Measurements from ENCODE around the gene RBMS1. TPM values are rescaled to one million over a fixed set of nuclear protein-coding genes. Genes with fewer than 3 reads are reported as not detected.
"Not testable (repeated sequence)": the region's sequence is repeated elsewhere in the genome, so short reads cannot be mapped to it uniquely, and the experiment has no call there.

Gene RBMS1
- total RNA-seq, 1 experiment from 2014 or later = 111 TPM

- peak in 1 of 2 experiments; percentile 37 for DNase-seq (ENCODE audit: low read depth in 1 of 2, low spot score in 2 of 2)
- Histone ChIP-seq H3K36me3 (peaks cover 22% of the 10 kb centered on the region), H3K27ac (peak overlapping the region; percentile 97), H3K4me3 (peak overlapping the region; percentile 85), H3K4me1 (replicated peaks) (peaks cover 36% of the 10 kb centered on the region), H3K9me3 (replicated peaks) (no peaks in the 10 kb centered on the region), H3K27me3 (replicated peaks) (no peaks in the 10 kb centered on the region)
Measured at GRCh38 chr2:160490733-160491685, 2.6 kb downstream of the RBMS1 start.

- Histone ChIP-seq H3K36me3 (peaks cover 22% of the 10 kb centered on the region), H3K9me3 (replicated peaks) (no peaks in the 10 kb centered on the region), H3K27ac (no peak overlapping the region), H3K4me3 (no peak overlapping the region), H3K4me1 (replicated peaks) (peaks cover 30% of the 10 kb centered on the region), H3K27me3 (replicated peaks) (no peaks in the 10 kb centered on the region)
- DNase-seq (ENCODE audit: low read depth in 1 of 2, low spot score in 2 of 2) = no peak
Measured at GRCh38 chr2:160489111-160489510, 4.5 kb downstream of the RBMS1 start.

- peaks cover 28% of the 10 kb centered on the region for H3K4me1 ChIP-seq (replicated peaks)
- H3K4me3 ChIP-seq; H3K9me3 ChIP-seq (replicated peaks); H3K27me3 ChIP-seq (replicated peaks); H3K27ac ChIP-seq; DNase-seq (ENCODE audit: low read depth in 1 of 2, low spot score in 2 of 2): not testable (repeated sequence)
- peaks cover 20% of the 10 kb centered on the region for H3K36me3 ChIP-seq
Measured at GRCh38 chr2:160488289-160488688, 5.3 kb downstream of the RBMS1 start.

DNA sequence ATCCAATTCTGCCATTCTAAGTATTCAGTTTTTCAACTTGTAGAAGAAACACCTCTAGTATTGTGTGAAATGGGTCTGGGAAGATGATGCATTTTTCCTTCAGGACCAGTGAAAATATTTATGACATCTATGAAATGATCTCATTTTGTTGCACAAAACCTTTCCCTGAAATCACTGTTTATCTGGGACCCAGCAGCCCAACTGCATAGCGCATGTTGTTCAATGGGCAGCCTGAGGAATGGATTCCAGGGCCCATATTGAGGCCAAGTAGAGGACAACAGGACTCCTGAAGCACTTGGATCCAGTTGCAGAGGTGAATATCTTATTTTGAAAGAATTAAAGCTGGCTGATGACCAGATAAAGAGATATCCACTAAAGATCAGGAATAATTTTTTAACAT is 7.3 kb downstream of the RBMS1 start:
- Histone ChIP-seq H3K4me1 (replicated peaks) (peaks cover 29% of the 10 kb centered on the region), H3K36me3 (peaks cover 5% of the 10 kb centered on the region), H3K9me3 (replicated peaks) (no peaks in the 10 kb centered on the region), H3K27ac (no peak overlapping the region), H3K27me3 (replicated peaks) (no peaks in the 10 kb centered on the region), H3K4me3 (no peak overlapping the region)
- no peak for DNase-seq (ENCODE audit: low read depth in 1 of 2, low spot score in 2 of 2)

DNA sequence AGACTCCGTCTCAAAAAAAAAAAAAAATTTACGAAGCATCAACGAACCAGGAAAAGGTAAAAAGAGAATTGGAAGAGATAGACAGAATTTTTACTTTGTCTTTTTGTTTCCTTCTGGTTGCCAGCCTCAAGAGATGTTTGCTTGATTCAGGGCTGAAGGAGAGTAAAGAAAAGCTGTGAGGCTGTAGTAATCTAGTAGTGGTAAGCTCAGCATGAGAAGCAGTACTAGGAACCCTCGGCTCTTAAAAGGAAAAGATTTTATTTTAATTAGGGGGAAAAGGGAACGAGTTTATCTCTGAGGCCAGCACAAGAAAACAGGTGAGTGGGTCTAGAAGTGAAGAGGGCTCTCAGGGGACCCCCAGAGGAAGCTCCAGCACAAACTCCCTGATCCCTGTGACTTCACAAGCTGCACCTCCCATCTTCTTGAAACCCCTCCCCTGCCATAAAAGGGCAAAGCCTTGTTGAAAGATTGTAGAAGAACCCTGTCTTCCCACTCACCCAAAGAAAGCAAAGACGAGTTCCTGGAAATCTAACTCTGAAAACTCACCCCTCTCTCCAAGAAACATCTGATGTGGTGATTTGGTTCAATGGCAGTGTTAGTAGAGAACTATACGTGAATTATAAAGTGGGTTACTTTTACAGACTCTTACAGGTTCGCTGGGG is 8.6 kb downstream of the RBMS1 start:
- no peak for DNase-seq (ENCODE audit: low read depth in 1 of 2, low spot score in 2 of 2)
- no peaks in the 10 kb centered on the region for H3K27me3 ChIP-seq (replicated peaks)
- H3K9me3 ChIP-seq (replicated peaks) = no peaks in the 10 kb centered on the region
- no peak overlapping the region for H3K4me3 ChIP-seq
- no peaks in the 10 kb centered on the region for H3K36me3 ChIP-seq
- no peak overlapping the region for H3K27ac ChIP-seq
- H3K4me1 ChIP-seq (replicated peaks) = peaks cover 17% of the 10 kb centered on the region

DNA sequence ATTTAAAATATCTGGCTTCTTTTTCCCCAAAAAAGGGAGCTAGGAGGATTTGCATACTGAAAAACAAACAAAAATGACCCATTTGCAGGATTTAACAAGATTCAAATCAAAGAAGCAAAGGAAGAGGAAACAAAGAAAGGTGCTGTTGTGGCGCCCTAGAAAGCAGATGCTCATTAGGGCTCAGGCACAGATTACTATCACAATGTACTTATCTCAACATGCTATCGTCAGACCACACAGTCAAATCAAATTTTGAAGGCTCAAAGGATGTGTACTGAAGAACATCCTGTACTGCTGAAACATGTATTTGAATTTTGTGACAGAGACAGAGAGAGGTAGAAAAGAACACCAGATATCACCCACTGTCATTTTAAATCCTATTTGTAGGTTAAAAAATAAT is 10.9 kb downstream of the RBMS1 start:
- H3K4me3 ChIP-seq = no peak overlapping the region
- H3K4me1 ChIP-seq (replicated peaks) = peaks cover 28% of the 10 kb centered on the region
- DNase-seq (ENCODE audit: low read depth in 1 of 2, low spot score in 2 of 2) = no peak
- no peak overlapping the region for H3K27ac ChIP-seq
- no peaks in the 10 kb centered on the region for H3K9me3 ChIP-seq (replicated peaks)
- H3K27me3 ChIP-seq (replicated peaks) = no peaks in the 10 kb centered on the region
- peaks cover 5% of the 10 kb centered on the region; the same call in 1 of the 2 replicates for H3K36me3 ChIP-seq

GRCh38 chr2:160479269-160479668 is 14.3 kb downstream of the RBMS1 start:
- Histone ChIP-seq H3K4me1 (replicated peaks) (peaks cover 54% of the 10 kb centered on the region), H3K4me3 (no peak overlapping the region), H3K27me3 (replicated peaks) (no peaks in the 10 kb centered on the region), H3K36me3 (peaks cover 5% of the 10 kb centered on the region; the same call in 1 of the 2 replicates), H3K27ac (no peak overlapping the region), H3K9me3 (replicated peaks) (no peaks in the 10 kb centered on the region)
- no peak for DNase-seq (ENCODE audit: low read depth in 1 of 2, low spot score in 2 of 2)

DNA sequence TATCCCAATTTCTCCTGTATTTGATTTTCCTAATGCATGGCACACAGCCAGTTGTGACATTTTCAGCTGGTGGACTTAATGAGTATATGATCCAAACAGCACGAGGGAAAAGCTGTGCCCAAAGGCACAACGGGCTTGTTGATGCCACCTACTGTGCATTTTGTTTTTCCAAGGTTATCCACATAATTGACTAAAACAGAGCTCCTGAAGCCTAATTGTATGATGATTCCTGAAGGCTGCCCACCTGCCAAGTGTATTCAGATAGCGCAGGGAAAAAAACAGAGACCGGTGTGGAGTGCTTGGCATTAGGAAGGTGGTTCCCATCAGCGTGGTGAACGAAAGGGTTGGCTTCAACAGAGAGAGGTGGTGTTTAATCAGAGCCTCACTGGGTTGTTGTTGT is 14.9 kb downstream of the RBMS1 start:
- no peak overlapping the region for H3K27ac ChIP-seq
- H3K4me1 ChIP-seq (replicated peaks) = peaks cover 60% of the 10 kb centered on the region
- no peaks in the 10 kb centered on the region for H3K27me3 ChIP-seq (replicated peaks)
- peaks cover 5% of the 10 kb centered on the region; the same call in 1 of the 2 replicates for H3K36me3 ChIP-seq
- H3K4me3 ChIP-seq = no peak overlapping the region
- no peaks in the 10 kb centered on the region for H3K9me3 ChIP-seq (replicated peaks)
- DNase-seq (ENCODE audit: low read depth in 1 of 2, low spot score in 2 of 2) = no peak

DNA sequence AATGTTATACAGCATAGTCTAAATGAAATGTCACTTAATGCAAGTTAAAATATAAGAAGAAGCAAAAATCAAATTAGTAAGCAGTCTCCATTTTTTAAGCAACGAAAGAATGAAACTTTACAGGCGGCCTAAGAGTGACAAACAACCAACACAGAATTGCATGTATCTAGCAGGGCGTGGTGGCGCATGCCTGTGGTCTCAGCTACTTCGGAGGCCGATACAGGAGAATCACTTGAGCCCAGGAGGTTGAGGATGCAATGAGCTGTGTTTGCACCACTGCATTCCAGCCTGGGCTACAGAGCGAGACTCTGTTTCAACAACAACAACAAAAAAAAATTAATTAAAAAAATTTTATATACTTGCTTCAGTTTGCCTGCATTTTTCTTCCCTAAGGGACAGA is 16.6 kb downstream of the RBMS1 start:
- peaks cover 5% of the 10 kb centered on the region; the same call in 1 of the 2 replicates for H3K36me3 ChIP-seq
- peak overlapping the region; percentile 91 for H3K27ac ChIP-seq
- DNase-seq (ENCODE audit: low read depth in 1 of 2, low spot score in 2 of 2) = peak; percentile 81 to 89
- H3K4me3 ChIP-seq = no peak overlapping the region
- H3K4me1 ChIP-seq (replicated peaks) = peaks cover 70% of the 10 kb centered on the region
- H3K9me3 ChIP-seq (replicated peaks) = no peaks in the 10 kb centered on the region
- H3K27me3 ChIP-seq (replicated peaks) = no peaks in the 10 kb centered on the region

DNA sequence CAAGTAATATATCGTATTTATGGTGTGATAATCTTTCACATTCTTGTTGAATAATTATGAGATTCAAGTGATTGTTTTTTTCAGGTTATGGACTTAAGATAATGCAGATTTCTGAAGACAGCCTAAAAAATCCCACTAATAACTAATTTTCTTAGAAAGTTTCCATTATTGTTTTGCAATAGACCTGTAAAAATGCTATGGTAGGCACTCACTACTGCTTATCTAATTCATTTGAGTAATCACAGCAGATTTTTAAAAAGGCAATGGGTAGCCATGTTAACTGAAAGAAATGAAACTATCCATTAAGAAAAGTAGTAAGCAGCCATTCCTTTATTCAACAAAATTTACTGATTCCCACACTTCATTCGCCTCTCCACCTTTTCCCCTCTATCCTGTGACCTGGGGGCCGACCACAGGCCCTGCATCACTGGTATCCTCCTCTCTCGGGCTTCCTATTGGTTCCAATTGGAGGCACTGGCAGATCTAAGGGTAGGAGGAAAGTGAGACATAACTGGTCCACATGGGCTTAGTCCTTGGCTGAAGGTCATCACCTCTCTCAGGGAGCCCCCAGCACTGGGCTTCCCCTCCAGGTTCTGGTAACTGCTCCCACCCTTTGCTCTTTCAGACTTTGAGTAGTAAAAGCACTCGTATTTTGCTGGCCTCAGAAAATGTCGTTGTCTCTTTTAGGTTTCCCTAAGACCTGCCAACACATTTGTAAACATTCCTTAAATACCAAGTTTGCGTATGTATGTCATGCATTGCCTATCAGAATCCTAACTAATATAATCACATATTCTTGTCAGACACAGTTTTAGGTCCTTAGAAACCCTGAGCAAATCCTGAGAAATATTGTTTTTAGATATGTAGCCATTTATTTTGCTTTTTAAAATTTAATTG is 18.5 kb downstream of the RBMS1 start:
- Histone ChIP-seq H3K4me3 (no peak overlapping the region), H3K27ac (peak overlapping the region; percentile 91), H3K9me3 (replicated peaks) (no peaks in the 10 kb centered on the region), H3K36me3 (peaks cover 5% of the 10 kb centered on the region; the same call in 1 of the 2 replicates), H3K4me1 (replicated peaks) (peaks cover 81% of the 10 kb centered on the region), H3K27me3 (replicated peaks) (no peaks in the 10 kb centered on the region)
- DNase-seq (ENCODE audit: low read depth in 1 of 2, low spot score in 2 of 2) = peak in 1 of 2 experiments; percentile 63

GRCh38 chr2:160474319-160474645 is 19.3 kb downstream of the RBMS1 start:
- no peak overlapping the region for H3K4me3 ChIP-seq
- peaks cover 5% of the 10 kb centered on the region; the same call in 1 of the 2 replicates for H3K36me3 ChIP-seq
- peak overlapping the region; percentile 91 for H3K27ac ChIP-seq
- H3K9me3 ChIP-seq (replicated peaks) = no peaks in the 10 kb centered on the region
- no peaks in the 10 kb centered on the region for H3K27me3 ChIP-seq (replicated peaks)
- DNase-seq (ENCODE audit: low read depth in 1 of 2, low spot score in 2 of 2) = peak in 1 of 2 experiments; percentile 43
- peaks cover 81% of the 10 kb centered on the region for H3K4me1 ChIP-seq (replicated peaks)

- Histone ChIP-seq H3K9me3 (replicated peaks) (no peaks in the 10 kb centered on the region), H3K4me3 (no peak overlapping the region), H3K36me3 (peaks cover 3% of the 10 kb centered on the region; the same call in 1 of the 2 replicates), H3K27ac (peak overlapping the region; percentile 91), H3K4me1 (replicated peaks) (peaks cover 81% of the 10 kb centered on the region), H3K27me3 (replicated peaks) (no peaks in the 10 kb centered on the region)
- peak in 1 of 2 experiments; percentile 67 for DNase-seq (ENCODE audit: low read depth in 1 of 2, low spot score in 2 of 2)
Measured at GRCh38 chr2:160473468-160474318, 19.9 kb downstream of the RBMS1 start.

Data from SJSA1 (cell line).